ENCODE measurements around the gene RYK. TPM values are rescaled to one million over a fixed set of nuclear protein-coding genes. Genes with fewer than 3 reads are reported as not detected.

Gene RYK
- total RNA-seq, 1 experiment from 2014 or later = 60.6 TPM

DNA sequence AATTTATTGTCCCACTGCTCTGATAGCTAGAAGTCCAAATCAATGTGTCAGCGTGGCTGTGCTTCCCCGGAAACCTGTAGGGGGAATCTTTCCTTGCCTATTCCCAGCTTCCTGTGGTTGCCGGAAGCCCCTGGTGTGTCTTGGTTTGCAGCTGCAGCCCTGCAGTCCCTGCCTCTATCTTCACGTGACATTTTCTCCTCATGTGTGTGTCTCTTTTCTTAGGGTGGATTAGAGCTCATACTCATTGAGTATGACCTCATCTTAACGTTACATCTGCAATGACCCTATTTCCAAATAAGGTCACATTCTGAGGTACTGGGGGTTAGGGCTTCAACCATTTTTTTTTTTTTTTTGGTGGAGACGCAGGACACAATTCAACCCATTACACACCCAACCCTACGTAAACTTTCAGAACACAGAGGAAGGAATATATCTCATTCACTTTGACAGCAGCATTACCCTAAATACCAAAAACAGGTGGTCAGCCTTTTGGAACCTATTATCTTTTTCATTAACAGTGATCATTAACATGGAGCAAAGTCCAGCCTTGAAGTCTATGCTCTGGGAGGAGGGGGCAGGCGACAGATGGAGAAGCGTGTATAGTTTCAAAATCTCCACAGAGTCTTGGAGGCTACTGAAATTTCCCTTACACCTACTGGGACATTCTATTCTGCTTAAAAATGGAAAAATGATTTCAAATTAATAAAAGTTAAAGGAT, 88.6 kb downstream of the RYK start:
- peaks cover 4 to 5% of the 10 kb centered on the region in 2 experiments; a peak in 3 of 4 replicates for H3K4me1 Mint-ChIP-seq
- no peak overlapping the region for H3K4me2 ChIP-seq (ENCODE audit: insufficient read depth, insufficient read length, low read length)
- H3K23me2 ChIP-seq (ENCODE audit: insufficient read length, low read depth, low read length, poor library complexity, severe bottlenecking) = no peaks in the 10 kb centered on the region
- H3K27me3 ChIP-seq (ENCODE audit: insufficient read depth, low read length) = no peaks in the 10 kb centered on the region
- H2BK15ac ChIP-seq (ENCODE audit: low read depth, low read length) = no peak overlapping the region
- H3T11ph ChIP-seq (ENCODE audit: low read length) = no peak overlapping the region
- H3K27ac Mint-ChIP-seq = peak overlapping the region; percentile 18 to 76 (median 38); a peak in 4 of 7 replicates
- H3K79me1 ChIP-seq (ENCODE audit: insufficient read depth, low read depth, low read length, poor library complexity, severe bottlenecking) = no peaks in the 10 kb centered on the region
- H4K20me1 ChIP-seq (ENCODE audit: control insufficient read depth, insufficient read depth, insufficient read length) = no peaks in the 10 kb centered on the region
- no peak overlapping the region for H2BK12ac ChIP-seq (ENCODE audit: insufficient read length, low read depth, low read length)
- no peak overlapping the region for H2BK5ac ChIP-seq (ENCODE audit: insufficient read length, low read length)
- no peaks in the 10 kb centered on the region for H3K79me2 ChIP-seq (ENCODE audit: insufficient read depth, low read length)
- peak; percentile 55 for DNase-seq
- no peaks in the 10 kb centered on the region for H3K27me3 Mint-ChIP-seq (ENCODE audit: low read depth)
- no peak overlapping the region for H2AFZ ChIP-seq (ENCODE audit: low read length)
- no peak overlapping the region for H3K56ac ChIP-seq (ENCODE audit: insufficient read length, low read depth, low read length)
- no peak overlapping the region for H2BK120ac ChIP-seq (ENCODE audit: low read depth, low read length, poor library complexity, severe bottlenecking)
- no peak overlapping the region for H2BK20ac ChIP-seq (ENCODE audit: low read depth, low read length, poor library complexity, severe bottlenecking)
- no peak overlapping the region for H3K18ac ChIP-seq (ENCODE audit: insufficient read length, low read depth, low read length)
- no peak overlapping the region for H3K14ac ChIP-seq (ENCODE audit: insufficient read depth, low read length)
- H3K4me3 Mint-ChIP-seq = no peak overlapping the region
- no peaks in the 10 kb centered on the region for H3K9me3 ChIP-seq (ENCODE audit: control insufficient read depth, low read depth, low read length)
- peaks cover 20 to 38% (median 33%) of the 10 kb centered on the region in 3 experiments; a peak in 6 of 7 replicates for H3K36me3 Mint-ChIP-seq (ENCODE audit: insufficient read depth in 1 of 3, low read depth in 3 of 3)
- H3K9ac ChIP-seq (ENCODE audit: extremely low read depth, insufficient read length, low read length) = no peak overlapping the region
- H3K4me1 ChIP-seq (ENCODE audit: insufficient read depth, low read length) = no peaks in the 10 kb centered on the region
- H2AK5ac ChIP-seq (ENCODE audit: insufficient read length, low read length) = no peak overlapping the region
- no CpG with 5 or more reads among the region's 9 CpGs for WGBS (ENCODE audit: extremely low coverage, insufficient read length, low lambda C conversion rate)
- no peak overlapping the region for H3K23ac ChIP-seq (ENCODE audit: insufficient read length, low read depth, low read length)
- no peak overlapping the region for H4K5ac ChIP-seq (ENCODE audit: insufficient read length, low read depth, low read length)
- H3K4ac ChIP-seq (ENCODE audit: low read depth, low read length) = no peak overlapping the region
- H4K8ac ChIP-seq (replicated peaks; ENCODE audit: insufficient read length, low read depth, low read length) = no peak overlapping the region
- H3K9me3 Mint-ChIP-seq = no peaks in the 10 kb centered on the region
- TF ChIP-seq, protein P1, sequence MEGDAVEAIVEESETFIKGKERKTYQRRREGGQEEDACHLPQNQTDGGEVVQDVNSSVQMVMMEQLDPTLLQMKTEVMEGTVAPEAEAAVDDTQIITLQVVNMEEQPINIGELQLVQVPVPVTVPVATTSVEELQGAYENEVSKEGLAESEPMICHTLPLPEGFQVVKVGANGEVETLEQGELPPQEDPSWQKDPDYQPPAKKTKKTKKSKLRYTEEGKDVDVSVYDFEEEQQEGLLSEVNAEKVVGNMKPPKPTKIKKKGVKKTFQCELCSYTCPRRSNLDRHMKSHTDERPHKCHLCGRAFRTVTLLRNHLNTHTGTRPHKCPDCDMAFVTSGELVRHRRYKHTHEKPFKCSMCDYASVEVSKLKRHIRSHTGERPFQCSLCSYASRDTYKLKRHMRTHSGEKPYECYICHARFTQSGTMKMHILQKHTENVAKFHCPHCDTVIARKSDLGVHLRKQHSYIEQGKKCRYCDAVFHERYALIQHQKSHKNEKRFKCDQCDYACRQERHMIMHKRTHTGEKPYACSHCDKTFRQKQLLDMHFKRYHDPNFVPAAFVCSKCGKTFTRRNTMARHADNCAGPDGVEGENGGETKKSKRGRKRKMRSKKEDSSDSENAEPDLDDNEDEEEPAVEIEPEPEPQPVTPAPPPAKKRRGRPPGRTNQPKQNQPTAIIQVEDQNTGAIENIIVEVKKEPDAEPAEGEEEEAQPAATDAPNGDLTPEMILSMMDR (conservative IDR thresholded peaks at IDR 0.05) = peak; percentile 54
- H3K27ac ChIP-seq (ENCODE audit: insufficient read length, low read depth, low read length) = no peak overlapping the region
- H4K91ac ChIP-seq (ENCODE audit: insufficient read length, low read depth, low read length) = no peak overlapping the region
